ENCODE results near the gene ALDH4A1.

DNA sequence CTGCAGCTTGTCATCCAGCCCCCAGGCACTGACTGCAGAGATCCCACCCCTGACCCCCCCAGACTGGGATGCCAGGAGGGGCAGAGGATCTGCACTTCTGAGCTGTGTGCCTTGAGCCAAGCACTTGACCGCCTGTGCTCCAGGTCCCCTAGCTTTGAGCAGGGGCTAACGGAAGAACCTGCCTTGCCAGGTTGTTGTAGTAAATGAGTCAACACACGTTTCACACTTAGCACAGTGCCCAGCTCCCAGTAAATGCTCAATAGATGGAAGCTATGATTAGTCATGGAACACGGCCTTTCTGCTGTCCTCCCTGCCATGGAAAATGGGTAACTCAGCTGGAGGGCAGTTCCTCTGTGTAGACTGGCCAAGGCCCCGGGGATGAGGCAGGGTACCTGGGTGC, 30.0 kb upstream of the ALDH4A1 start:
- TF ChIP-seq, protein P1, sequence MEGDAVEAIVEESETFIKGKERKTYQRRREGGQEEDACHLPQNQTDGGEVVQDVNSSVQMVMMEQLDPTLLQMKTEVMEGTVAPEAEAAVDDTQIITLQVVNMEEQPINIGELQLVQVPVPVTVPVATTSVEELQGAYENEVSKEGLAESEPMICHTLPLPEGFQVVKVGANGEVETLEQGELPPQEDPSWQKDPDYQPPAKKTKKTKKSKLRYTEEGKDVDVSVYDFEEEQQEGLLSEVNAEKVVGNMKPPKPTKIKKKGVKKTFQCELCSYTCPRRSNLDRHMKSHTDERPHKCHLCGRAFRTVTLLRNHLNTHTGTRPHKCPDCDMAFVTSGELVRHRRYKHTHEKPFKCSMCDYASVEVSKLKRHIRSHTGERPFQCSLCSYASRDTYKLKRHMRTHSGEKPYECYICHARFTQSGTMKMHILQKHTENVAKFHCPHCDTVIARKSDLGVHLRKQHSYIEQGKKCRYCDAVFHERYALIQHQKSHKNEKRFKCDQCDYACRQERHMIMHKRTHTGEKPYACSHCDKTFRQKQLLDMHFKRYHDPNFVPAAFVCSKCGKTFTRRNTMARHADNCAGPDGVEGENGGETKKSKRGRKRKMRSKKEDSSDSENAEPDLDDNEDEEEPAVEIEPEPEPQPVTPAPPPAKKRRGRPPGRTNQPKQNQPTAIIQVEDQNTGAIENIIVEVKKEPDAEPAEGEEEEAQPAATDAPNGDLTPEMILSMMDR (IDR thresholded peaks at IDR 0.05; ENCODE audit: insufficient read depth, low read depth, low read length), result no peak
- no peak for TF ChIP-seq EZH2 (IDR thresholded peaks at IDR 0.05; ENCODE audit: insufficient read depth, low read length)

Data from astrocyte (in vitro differentiated cells and primary cell).